ENCODE results near the gene SQSTM1.
A peak's percentile ranks its signal among the peaks of the same experiment; 100 is the strongest.

SQSTM1 gene

GRCh38 chr5:179806250-179807048, 14.3 kb upstream of the SQSTM1 start, which contains the start of gene MGAT4B:
Gene MGAT4B (minus strand): TSS chr5:179806866. CDS start chr5:179806583, 283 bp downstream.
- DNase-seq: peak; percentile 53

DNA sequence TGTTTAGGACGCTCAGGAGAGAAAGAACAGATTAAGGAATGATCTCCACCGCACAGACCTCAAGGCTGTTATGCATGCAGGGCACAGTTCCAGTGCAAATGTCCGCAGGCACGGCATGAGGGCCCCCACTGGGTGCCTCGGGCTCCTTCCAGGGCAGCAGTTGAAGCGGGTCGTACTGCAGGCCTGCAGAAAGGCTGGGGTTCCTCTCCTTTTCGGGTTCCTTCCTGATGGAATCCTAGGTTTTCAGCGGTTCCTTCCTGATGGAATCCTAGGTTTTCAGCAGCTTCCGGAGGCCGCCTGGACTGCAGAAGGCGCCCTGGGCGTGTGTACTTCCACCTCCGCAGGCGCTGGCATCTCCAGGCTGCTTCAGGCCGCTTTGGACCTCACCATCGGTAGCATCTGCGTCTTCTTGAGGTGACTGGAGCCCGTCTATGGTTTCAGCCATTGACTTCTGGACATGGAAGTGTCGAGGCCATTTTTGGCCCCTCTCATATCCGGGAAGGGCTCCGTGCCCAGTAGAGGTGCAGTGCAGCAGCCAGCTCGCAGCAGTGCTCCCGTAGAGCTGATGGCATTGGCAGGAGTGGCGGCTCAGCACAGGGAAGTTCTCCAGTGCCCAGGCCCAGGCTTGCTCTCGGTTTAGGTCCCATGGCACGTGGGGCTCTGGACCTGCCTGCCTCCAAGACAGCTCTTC, 8.4 kb upstream of the SQSTM1 start:
- no peak for DNase-seq

DNA sequence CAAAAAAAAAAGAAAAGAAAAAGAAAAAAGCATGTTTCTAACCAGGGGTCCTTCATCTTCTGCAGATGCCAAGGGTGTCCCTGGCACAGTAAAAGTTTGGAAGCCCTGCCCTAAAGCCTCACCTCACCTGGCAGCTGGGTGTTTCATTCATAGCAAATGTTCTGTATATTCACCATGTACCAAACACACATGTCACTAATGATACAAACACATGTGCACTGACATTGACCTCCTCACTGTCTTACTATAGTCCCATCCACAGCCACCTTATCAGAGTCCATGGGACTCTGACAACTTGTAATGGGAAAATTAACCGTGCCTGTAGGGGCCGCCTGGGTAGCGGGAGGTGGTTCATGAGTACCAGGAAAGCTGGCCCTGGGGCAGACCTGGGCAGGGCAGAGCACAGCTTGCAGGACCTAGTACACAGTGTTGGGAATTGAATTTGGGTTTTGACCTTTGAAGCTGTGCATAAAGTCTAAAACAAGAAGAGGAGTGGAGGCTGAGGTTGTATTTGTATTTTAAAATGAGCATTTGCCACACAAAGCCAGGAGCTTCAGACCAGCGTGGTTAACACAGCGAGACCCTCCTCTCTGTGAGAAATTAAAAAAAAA, 7.6 kb upstream of the SQSTM1 start:
- no peak for DNase-seq

DNA sequence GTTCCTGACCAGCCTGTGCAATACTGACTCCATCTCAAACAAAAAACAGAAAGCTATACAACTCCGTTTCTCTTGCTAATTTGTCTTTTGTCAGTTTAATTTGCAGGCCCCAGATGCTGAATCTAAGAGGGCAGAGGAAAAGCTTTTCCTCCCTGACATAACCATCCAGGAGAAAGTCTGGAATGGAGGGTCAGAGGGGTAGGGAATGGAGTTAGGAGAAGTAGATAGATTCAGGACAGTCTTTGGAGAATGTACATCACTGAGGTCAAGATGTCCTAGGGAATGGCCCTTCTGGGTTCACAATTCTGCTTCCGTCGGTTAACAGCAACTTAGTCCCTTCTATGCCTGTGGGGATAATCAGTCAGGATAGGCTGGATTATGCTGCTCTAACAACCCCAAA, 6.6 kb upstream of the SQSTM1 start:
- DNase-seq: no peak

- no peak for DNase-seq
These were observed 5.0 kb upstream of the SQSTM1 start for GRCh38 chr5:179815491-179816249.

- no peak for DNase-seq
These were observed 4.3 kb upstream of the SQSTM1 start for GRCh38 chr5:179816401-179816795.

GRCh38 chr5:179816796-179817469, 3.8 kb upstream of the SQSTM1 start:
- DNase-seq: no peak

DNA sequence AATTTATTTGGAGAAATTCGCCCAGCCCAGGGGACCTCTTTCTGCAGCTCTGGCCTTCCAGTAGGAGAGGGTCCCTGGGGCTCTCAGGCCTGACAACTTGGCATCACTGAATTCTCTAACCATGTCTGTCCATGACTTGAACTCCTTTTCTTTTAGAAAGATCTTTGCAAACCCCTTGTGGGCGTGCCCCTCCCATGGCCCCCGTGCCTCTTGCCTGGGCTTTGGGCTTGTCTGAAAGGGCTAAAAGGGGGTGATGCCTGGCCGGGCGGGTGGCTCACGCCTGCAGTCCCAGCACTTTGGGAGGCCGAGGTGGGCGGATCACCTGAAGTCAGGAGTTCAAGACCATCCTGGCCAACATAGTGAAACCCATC, 3.2 kb upstream of the SQSTM1 start:
- DNase-seq: no peak

- DNase-seq: no peak
These were observed 2.6 kb upstream of the SQSTM1 start for GRCh38 chr5:179817890-179818745.

DNA sequence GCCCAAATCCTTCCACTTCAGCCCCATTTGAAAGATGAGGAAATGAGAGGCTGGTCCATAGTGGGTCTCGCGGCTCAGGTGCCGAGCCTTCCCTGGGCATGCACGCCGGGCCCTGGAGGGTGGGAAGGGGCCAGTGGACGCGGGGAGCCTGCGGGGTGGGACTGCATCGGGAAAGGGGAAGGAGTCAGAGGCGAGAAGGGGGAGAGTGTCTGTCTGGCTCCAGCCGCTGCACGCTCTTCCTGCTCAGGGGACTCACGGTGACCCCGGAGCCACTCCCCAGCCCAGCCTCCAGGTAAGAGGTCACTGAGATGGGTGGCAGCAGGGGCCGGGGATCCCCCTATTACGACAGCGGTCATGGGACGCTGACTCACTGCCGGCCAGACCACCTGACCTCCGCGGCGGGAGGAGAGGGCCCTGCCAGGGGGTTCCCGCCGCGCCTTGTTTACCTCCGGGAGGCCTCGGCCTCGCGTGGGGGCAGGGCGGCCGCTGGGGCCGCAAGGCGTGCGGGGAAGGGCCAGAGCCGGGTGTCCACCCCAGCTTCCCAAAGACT, 1.9 kb upstream of the SQSTM1 start:
- peak; percentile 83 for DNase-seq

- DNase-seq: no peak
These were observed 1.2 kb upstream of the SQSTM1 start for GRCh38 chr5:179819296-179820126.

DNA sequence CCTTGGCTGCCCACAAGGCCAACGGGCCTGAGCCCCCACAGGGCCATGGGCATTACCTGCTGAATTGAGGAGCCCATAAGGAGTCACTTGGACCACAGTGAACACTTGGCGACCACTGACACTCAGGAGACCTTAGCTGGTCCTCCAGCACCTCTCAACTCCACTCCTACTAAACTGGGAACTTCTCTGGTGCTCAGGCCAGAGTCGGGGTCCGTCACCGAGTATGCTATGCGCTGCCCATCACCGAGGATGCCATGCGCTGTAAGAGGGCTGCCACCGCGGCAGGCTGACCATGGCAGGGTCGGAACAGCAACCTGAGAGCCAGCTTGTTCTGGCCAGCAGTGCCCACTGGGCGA, 600 bp upstream of the SQSTM1 start:
- no peak for DNase-seq

GRCh38 chr5:179821298-179822058, 773 bp downstream of the SQSTM1 start:
- DNase-seq: peak; percentile 86

GRCh38 chr5:179822059-179822432, 1.3 kb downstream of the SQSTM1 start:
- DNase-seq: no peak

DNA sequence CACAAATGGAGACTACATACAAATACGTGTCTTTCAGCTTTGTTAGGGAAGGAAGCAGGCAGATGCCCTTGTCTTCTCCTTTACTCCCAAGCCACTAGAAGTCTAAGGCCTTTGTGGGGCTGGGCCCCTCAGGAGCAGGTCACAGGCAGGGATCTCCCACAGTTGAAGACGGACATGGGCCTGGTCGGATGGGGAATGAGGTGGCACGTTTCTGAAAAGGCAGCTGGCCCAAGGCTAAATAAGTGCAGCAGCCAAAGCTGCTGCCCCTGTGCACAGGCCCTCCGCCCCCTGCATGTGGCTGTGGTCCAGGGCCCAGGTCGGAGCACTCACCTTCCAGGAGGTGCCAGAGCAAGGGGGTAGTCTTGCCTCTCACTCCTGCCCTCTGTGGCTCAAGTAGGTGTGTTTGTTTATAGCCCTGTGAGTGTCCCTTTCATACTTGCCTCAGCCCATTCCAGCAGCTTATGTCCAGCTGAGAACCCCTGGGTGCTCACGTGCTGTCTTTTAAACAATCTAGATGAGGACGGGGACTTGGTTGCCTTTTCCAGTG, 1.8 kb downstream of the SQSTM1 start:
- DNase-seq: no peak

DNA sequence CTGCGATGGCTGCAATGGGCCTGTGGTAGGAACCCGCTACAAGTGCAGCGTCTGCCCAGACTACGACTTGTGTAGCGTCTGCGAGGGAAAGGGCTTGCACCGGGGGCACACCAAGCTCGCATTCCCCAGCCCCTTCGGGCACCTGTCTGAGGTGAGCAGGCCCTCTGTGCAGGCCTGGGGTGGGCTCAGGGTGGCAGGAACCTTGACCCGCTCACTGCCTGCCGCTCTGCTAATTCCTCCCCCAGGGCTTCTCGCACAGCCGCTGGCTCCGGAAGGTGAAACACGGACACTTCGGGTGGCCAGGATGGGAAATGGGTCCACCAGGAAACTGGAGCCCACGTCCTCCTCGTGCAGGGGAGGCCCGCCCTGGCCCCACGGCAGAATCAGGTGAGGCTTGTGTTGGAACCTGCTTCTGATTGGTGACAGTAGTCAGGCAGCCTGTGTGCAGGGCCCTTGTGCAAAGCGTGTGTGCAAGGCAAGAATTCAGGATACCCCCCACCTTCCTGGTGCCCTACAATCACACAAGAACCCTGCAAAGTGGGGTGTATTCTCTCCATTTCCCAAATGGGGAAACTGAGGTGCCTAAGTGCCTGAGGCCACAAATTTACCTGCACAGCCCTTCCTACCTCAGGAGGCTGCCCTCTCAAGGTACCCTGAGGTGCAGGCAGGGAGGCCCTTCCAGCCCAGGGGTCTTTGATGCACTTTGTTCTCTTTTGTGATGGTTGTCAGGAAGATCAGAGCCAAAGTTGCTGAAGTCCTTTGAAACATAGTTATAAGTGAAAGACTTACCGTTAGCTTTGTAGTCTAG, 3.4 kb downstream of the SQSTM1 start:
- no peak for DNase-seq

DNA sequence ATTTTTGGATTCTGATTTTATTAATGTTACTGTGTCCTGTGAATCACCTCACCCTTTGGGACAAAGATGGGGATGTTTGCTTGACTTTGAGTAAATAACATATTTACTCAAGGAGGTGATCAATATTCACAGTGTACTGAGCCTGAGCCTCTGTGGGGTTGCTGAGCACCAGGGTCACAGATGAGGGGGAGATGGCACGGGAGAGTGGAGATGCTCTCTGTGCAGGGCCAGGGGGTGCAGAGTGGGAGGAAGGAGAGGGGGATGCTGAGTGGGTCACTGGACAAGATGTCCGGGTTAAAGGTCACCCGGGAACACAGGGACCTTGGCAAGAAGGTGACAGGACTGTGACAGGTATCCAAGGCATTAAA, 4.0 kb downstream of the SQSTM1 start:
- no peak for DNase-seq

DNA sequence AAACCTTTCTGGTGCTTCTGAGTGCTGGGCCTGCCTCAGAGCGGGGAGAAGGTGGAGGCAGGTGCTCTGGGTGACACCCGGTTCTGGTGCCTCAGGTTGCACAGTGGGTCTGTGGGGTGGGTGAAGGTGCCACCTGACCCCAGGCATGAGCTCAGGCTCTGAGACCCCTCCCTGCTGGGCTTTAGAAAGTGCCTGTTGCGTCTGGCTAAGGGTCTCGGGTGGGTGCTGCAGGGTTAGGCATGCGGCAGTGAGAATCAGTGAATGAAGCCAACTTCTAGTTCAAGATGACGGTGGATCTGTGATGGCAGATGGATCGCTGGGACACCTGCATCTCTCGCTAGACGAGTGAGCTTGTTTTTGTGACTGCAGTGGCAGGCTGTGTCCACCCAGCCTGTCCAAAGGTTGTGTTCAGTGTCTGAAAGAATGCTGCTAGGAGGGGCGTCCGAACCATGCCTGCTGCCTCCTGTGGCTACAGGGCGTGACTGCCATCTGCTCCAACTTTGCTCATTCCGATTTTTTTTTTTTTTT, 5.0 kb downstream of the SQSTM1 start:
- DNase-seq: no peak
